Effector CD8-positive, alpha-beta T cell (primary cell): Measurements from ENCODE around the gene NTMT1.
"Not testable (repeated sequence)": the region's sequence is repeated elsewhere in the genome, so short reads cannot be mapped to it uniquely, and the experiment has no call there.

Experiments used
- DNase-seq: peaks from one replicate; lab custom pipeline; 2025; lab: John Stamatoyannopoulos, UW

Gene NTMT1

DNA sequence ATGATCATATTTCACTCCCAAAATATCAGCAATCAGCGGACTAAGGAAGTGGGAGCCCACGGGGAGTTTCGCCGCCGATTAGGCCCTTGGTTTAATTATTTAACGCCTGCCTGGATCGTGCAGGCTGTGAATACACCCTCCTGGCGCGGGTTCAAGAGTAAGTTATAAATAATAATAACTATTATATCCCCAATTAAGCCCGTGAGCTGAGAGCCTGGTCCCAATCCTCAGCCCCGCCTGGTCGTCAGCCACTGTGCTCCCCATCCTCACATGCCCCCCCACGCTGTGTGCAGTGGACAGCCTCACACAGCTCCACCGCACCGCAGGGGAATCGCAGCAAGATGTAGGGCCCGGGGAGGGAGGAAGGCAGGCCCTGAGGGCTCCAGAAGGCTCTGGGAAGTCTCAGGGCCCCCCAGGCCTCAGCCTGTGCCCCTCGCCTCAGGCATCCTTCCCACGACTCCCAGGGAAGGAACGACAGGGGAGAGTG, 28.6 kb downstream of the NTMT1 start:
- no peak for DNase-seq

DNA sequence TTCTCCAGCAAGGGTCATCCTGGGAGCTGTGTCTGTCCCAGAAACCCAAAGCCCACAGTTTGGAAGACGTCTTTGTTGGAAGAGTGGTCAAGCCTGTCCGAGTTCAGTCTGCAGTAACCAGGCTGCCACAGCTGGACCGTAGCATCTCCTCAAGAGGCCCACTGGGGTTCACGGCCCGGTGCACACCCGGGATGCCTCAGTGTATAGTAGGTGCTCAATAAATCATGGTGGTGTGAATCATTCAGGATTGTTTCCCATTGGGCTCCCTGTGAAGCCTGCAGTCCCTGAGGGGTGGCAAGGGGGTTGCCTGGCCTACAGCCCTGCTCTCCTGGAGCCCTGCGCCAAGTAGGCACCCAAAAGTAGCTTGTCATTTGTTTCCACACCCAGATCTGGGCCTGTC, 29.2 kb downstream of the NTMT1 start:
- no peak for DNase-seq

DNA sequence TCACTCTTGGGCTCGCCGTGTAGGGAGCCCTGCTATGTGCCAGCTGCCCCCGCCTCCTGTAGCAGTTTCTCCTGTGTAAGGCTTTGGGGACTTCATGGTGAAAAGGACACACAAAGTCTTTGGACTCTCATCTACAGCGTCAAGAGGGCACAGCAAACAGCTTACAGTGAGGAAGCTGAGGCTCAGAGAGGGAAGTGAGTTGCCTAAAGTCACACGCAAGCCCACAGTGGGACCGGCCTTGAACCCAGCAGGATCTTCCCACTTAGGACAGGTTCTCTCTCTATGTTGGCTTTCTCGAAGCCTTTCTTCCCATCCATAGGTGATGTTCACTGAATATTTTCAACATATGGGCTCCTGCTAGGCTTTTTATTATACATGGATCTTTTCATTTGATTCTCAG, 29.7 kb downstream of the NTMT1 start:
- no peak for DNase-seq

DNA sequence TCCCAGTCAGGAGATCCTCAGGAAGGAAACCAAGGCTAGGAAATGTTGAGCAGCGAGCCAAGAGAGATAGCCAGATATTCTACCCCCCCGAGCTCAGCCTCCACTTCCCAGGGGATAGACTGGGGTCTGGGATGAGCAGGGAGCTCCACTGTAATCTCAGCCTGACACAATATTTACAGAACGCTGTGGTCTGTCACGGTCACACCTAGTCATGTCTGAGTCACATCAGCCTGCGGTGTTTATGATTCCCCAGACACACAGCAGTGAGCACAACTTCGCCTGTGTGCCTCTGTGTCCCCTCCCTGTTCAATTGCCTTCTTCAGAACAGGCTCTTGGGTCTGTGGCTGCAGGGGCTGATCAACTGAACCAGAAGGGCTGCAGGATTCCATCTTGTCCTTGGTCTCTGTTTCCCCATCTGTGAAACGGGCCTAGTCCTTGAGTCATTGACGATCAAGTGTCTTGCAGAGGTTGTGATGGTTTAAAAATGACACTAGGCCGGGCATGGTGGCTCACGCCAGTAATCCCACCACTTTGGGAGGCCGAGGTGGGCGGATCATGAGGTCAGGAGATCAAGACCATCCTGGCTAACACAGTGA, 30.9 kb downstream of the NTMT1 start:
- DNase-seq = no peak

GRCh38 chr9:129661029-129661428, 35.1 kb downstream of the NTMT1 start:
- no peak for DNase-seq

DNA sequence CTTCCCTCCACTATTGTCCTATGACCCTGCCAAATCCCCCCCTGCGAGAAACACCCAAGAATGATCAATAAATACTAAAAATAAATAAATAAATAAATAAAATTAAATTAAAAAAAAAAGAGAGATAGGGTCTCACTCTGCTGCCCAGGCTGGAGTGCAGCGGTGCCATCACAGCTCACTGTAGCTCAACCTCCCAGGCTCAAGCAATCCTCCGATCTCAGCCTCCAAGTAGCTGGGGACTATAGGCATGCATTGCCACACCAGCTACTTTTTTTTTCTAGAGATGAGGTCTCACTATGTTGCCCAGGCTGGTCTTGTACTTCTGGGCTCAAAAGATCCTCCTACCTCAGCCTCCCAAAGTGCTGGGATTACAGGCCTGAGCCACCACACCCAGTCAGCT, 36.3 kb downstream of the NTMT1 start:
- DNase-seq = not testable (repeated sequence)

DNA sequence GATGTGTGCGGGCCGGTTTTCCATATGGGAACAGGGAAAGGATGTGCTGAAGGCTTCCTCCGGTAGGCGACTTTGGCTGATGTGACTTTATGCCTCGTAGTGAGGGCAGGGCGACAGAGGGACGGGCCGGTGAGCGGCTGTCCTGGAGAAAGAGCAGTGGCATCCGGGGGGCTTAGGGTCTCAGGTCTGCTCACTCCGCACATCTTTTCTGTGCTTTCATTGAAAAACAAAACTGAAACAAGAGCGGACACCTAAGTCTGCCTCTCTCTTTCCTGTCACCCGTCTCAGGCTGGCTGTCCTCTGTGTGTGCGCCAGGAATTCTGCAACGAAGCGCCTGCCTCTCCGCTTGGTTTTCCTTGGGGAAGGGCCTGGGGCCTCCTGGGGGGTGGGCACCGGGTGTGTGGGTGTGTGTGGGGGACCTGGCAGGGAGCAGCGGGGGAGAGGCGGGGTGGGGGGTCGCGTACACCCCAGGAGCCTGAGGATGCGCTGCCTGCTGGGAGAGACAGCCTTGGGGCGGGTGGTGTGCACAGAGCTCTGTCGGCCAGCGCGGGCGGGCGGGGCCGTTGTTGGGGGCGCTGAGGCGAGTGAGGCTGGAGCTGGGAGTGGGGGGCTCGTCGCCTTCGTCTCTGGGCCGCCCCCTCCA, 38.9 kb downstream of the NTMT1 start:
- no peak for DNase-seq

- no peak for DNase-seq
Observed at GRCh38 chr9:129665389-129665775, 39.4 kb downstream of the NTMT1 start, which contains the start of gene PRRX2. Gene PRRX2 (plus strand): TSS chr9:129665647. CDS start chr9:129665868, 221 bp downstream.

GRCh38 chr9:129665814-129666520, 40.0 kb downstream of the NTMT1 start:
- DNase-seq = no peak

DNA sequence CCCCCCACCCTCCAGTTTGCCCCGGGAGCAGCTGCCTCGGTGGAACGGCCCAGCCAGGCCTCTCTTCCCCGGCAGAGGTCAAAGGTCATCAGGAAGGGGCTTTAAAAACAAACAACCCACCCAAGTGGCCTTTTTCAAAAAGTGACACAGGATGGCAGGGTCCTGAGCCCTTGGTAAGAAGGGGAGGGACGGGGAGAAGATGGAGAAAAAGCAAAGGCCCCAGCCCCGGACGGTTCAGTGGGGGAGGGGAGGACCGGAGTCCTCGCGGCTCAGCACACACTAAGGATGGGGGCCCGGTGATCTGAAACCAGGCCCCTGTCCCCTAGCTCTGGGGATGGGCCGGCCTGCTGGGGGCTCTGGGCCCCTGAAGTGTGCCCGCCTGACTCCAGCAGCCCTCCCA, 40.6 kb downstream of the NTMT1 start:
- no peak for DNase-seq

GRCh38 chr9:129667378-129667777, 41.4 kb downstream of the NTMT1 start:
- no peak for DNase-seq

- no peak for DNase-seq
Observed at GRCh38 chr9:129667850-129668249, 41.9 kb downstream of the NTMT1 start.

DNA sequence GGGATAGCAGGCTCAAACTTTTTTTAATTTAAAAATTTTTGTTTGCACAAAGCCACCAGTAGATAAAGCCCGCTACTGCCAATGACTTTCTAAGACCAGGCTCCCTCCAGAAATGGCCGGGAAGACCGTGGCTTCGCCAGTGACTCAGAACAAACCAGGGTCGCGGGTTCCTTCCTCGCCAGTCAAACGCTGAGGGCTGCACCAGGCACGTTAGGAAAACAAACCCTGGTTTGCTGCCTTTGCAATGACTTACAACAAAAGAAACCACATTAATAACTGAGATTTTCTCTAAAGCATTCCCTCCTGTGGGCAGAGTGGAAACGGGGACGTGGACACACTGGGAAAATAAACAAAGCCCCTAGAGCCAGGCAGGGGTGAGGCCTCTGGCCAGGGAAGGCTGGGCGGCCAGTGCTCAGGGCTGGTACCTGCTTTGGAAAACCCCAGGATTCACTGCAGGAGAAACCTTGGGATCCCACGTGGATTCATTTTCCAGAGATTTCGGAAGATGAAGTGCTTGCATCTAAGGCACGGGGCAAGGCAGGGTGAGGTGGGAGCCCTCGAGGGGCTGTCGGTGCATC, 43.3 kb downstream of the NTMT1 start:
- DNase-seq = no peak

- DNase-seq = no peak
Observed at GRCh38 chr9:129669946-129670345, 44.0 kb downstream of the NTMT1 start.

DNA sequence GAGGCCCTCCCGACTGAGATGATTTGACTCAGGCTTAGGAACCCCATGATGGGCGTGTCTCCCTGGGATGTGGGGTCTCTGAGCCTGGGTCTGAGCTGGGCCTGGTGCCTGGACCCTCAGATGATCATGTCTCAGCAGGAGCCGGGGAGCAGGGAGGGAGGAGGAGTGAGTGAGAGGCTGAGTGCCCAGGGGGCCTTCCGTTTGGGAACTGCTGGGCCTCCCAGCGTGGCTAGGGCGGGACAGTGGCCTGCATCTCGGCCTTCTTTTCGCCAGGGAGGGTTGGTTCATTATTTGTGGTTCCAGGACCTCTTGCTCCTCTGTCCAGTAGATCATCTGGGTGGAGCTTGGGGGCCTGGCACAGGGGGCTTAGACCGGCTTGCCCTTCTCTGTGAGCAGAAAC, 45.1 kb downstream of the NTMT1 start:
- no peak for DNase-seq

GRCh38 chr9:129671519-129671918, 45.6 kb downstream of the NTMT1 start:
- DNase-seq = no peak

- no peak for DNase-seq
Observed at GRCh38 chr9:129672702-129673101, 46.7 kb downstream of the NTMT1 start.

GRCh38 chr9:129673602-129674001, 47.6 kb downstream of the NTMT1 start:
- DNase-seq = no peak

DNA sequence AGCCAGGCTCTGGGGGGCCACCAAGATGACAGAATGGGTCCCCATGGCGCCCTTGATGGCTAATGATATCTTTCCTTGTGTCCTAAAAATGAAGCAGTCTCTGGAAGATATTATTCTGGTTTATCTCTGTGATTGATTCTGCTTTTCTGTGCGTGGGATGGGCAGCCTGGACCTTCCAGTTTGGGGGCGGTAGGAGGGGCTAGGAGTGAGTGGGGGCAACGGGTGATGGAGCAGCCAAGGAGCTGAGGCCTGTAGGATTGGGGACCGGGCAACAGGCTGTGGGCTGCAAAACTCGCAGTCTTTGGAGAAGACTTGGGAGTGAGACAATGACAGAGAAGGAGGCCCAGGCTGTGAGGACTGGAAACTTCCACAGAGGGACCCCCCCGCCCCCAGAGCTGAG, 48.3 kb downstream of the NTMT1 start:
- DNase-seq = no peak

GRCh38 chr9:129675620-129676019, 49.7 kb downstream of the NTMT1 start:
- DNase-seq = no peak

- no peak for DNase-seq
Observed at GRCh38 chr9:129676287-129676686, 50.3 kb downstream of the NTMT1 start.

DNA sequence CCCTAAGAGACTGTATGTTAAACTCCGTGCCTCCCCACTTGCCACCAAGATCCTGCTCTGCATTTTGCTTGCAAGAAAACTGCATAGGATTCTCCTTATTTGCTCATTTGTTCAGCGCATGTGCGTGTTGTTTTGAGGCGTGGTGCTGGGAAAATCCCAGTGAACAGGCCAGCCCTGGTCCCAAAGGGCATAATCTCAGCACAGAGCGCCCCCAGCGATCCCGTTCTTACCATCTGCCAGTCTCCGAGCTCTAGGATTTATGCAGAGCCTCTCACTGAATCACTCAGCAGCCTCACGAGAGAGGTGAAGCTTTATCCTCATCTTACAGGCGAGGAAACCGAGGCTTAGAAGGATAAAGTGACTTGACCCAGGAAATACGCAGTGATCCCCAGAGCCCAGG, 51.0 kb downstream of the NTMT1 start:
- DNase-seq = no peak

DNA sequence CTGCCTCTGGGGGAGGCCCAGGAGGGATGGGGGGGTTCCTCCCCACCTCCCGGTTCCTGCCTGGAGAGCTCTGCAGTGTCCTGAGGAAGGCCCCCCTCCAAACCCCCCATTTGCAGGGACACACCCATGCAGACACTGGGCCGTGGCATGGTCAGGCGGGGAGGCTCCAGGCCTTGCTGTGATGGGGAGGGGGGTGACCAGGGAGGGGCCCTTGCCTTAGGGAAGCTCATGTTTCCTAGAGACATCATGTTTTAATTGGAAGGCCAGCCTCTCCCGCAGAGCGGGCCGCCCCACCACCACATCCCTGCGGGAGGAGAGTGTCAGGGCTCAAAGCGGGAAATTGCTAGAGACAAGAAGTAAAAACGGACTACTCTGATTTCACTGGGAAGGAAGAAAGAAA, 51.5 kb downstream of the NTMT1 start:
- DNase-seq = no peak
